Karpas-422 (cell line): ENCODE measurements around the gene PARP16. TPM values are rescaled to one million over a fixed set of nuclear protein-coding genes. Genes with fewer than 3 reads are reported as not detected.

Source experiments
- DNase-seq: peaks from one replicate; pipeline ENCODE4 v3.0.0-alpha.2; 2015
- H2AFZ ChIP-seq: fragments of 200-600 bp; sonication (generic); 2 replicates; pipeline ENCODE4 v1.6.1; 2014; ENCODE audit warnings: antibody characterized with exemption, low read length, mixed read lengths
- H3K27ac ChIP-seq: fragments of 200-600 bp; sonication (generic); 2 replicates; pipeline ENCODE4 v1.5.1; 2014; ENCODE audit warnings: mild to moderate bottlenecking, low read length, moderate library complexity
- H3K27me3 ChIP-seq: fragments of 200-600 bp; sonication (generic); 2 replicates; pipeline ENCODE4 v1.6.1; 2014; ENCODE audit warnings: low read length, mixed read lengths
- H3K36me3 ChIP-seq: fragments of 200-600 bp; sonication (generic); 2 replicates; pipeline ENCODE4 v1.6.1; 2014; ENCODE audit warnings: low read length, mixed read lengths; ENCODE audit not compliant: insufficient read depth
- H3K4me1 ChIP-seq: fragments of 200-600 bp; sonication (generic); 2 replicates; pipeline ENCODE4 v1.6.1; 2014; ENCODE audit warnings: mild to moderate bottlenecking, low read length, mixed read lengths
- H3K4me2 ChIP-seq: fragments of 200-600 bp; sonication (generic); 2 replicates; pipeline ENCODE4 v1.6.1; 2014; ENCODE audit warnings: low read length, low read depth, mild to moderate bottlenecking; ENCODE audit not compliant: poor library complexity, severe bottlenecking
- H3K4me3 ChIP-seq: fragments of 200-600 bp; sonication (generic); 2 replicates; pipeline ENCODE4 v1.5.1; 2014; ENCODE audit warnings: mild to moderate bottlenecking, antibody characterized with exemption, low read length, mixed read lengths
- H3K79me2 ChIP-seq: fragments of 200-600 bp; sonication (generic); 2 replicates; pipeline ENCODE4 v1.6.1; 2014; ENCODE audit warnings: mild to moderate bottlenecking, low read length, mixed read lengths
- H3K9ac ChIP-seq: fragments of 200-600 bp; sonication (generic); 2 replicates; pipeline ENCODE4 v1.6.0; 2014; ENCODE audit warnings: low read length
- H3K9me2 ChIP-seq: fragments of 200-600 bp; sonication (generic), shearing (Covaris generic); replicated peaks from 2 replicates; pipeline ENCODE4 v1.6.0; 2014; ENCODE audit warnings: mild to moderate bottlenecking, low read length, moderate library complexity; ENCODE audit not compliant: insufficient read depth
- H3K9me3 ChIP-seq: fragments of 300-700, 200-600 bp; sonication (generic); 2 replicates; pipeline ENCODE4 v1.6.1; 2014; ENCODE audit warnings: low read length, mixed read lengths
- H4K20me1 ChIP-seq: fragments of 200-600 bp; sonication (generic); 2 replicates; pipeline ENCODE4 v1.6.1; 2014; ENCODE audit warnings: mild to moderate bottlenecking, antibody characterized with exemption, low read length, low read depth; ENCODE audit not compliant: insufficient read depth
- total RNA-seq: library from RNA; depleted of rRNA; stranded (reverse); fragments of >200 nt; shearing (Covaris generic); gene quantifications from 2 replicates; pipeline ENCODE4 v1.2.3, GENCODE V29; 2014; ENCODE audit warnings: low replicate concordance

PARP16 gene
- total RNA-seq, 1 experiment from 2014 or later, result 8.3 TPM

DNA sequence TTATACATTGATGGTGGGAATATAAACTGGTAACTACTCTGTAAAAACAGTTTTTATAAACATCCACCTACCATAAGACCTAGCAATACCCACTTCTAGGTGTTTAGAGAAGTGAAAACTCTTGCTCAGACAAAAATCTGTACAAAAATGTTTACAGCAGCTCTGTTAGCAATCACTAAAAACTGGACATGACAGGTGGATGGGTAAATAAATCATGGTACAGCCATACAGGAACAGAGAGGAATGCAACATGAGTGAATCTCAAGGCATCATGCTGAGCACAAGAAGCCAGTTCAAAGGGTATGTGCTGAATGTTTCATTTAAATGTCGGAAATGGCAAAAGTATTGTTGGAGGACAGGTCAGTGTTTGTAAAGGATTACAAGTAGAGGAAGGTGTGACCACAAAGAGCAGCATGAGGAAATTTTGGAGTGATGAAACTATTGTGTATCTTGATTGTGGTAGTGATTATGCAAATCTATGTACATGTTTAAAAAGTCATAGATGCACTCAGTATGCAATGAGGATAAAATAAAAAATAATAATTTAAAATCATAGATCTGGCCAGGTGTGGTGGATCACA, 6.3 kb upstream of the PARP16 start:
- Histone ChIP-seq H3K9me3 (no peaks in the 10 kb centered on the region), H2AFZ (no peak overlapping the region), H3K79me2 (no peaks in the 10 kb centered on the region), H3K4me2 (no peak overlapping the region), H3K4me1 (peaks cover 22% of the 10 kb centered on the region), H3K27ac (no peak overlapping the region), H3K27me3 (no peaks in the 10 kb centered on the region), H4K20me1 (no peaks in the 10 kb centered on the region), H3K9me2 (no peaks in the 10 kb centered on the region), H3K36me3 (no peaks in the 10 kb centered on the region), H3K4me3 (no peak overlapping the region), H3K9ac (no peak overlapping the region)
- no peak for DNase-seq

DNA sequence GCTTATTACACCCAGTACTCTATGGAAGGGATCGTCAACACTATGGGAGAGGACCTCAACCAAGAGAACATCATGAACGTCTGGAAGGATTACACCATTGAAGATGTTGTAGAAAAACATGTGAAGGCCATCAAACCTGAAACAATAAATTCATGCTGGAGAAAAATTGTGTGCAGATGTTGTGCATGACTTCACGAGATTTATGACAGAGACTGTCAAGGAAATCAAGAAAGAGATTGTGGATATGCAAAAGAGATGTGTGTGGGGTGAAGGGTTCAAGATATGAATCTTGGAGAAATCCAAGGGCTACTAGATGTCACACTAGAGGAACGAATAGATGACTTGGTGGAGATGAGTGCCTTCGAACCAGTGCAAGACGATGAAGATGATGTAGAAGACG, 3.5 kb upstream of the PARP16 start:
- Histone ChIP-seq H2AFZ (no peak overlapping the region), H3K36me3 (no peaks in the 10 kb centered on the region), H3K9me3 (no peaks in the 10 kb centered on the region), H3K79me2 (no peaks in the 10 kb centered on the region), H3K9me2 (no peaks in the 10 kb centered on the region), H3K27me3 (no peaks in the 10 kb centered on the region), H4K20me1 (no peaks in the 10 kb centered on the region), H3K4me1 (peaks cover 20% of the 10 kb centered on the region), H3K4me2 (no peak overlapping the region), H3K9ac (no peak overlapping the region), H3K4me3 (no peak overlapping the region), H3K27ac (no peak overlapping the region)
- DNase-seq, result no peak

DNA sequence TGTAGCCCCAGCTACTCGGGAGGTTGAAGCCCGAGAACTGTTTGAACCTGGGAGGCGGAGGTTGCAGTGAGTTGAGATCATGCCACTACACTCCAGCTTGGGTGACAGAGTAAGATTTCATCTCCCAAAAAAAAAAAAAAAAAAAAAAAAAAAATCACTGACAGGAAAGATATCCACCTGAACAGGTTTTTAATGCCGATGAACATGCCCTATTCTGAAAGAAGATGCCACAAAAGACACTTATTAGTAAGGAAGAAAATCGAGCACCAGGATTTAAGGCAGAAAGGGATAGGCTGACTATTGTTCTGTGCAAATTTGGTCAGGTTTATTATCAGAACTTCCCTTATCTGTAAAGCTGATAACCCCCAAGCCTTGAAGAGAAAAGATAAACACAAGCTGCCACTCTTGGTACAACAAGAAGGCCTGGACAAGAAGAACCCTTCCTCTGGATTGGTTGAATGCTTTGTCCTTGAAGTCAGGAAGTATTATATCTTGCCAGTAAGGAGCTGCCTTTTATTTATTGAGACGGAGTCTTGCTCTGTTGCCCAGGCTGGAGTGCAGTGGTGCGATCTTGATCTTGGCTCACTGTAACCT, 2.7 kb upstream of the PARP16 start:
- Histone ChIP-seq H2AFZ (no peak overlapping the region), H3K27me3 (no peaks in the 10 kb centered on the region), H4K20me1 (no peaks in the 10 kb centered on the region), H3K4me3 (no peak overlapping the region), H3K4me2 (no peak overlapping the region), H3K27ac (no peak overlapping the region), H3K79me2 (no peaks in the 10 kb centered on the region), H3K9ac (no peak overlapping the region), H3K9me2 (no peaks in the 10 kb centered on the region), H3K36me3 (no peaks in the 10 kb centered on the region), H3K4me1 (peaks cover 20% of the 10 kb centered on the region), H3K9me3 (no peaks in the 10 kb centered on the region)
- DNase-seq, result no peak

DNA sequence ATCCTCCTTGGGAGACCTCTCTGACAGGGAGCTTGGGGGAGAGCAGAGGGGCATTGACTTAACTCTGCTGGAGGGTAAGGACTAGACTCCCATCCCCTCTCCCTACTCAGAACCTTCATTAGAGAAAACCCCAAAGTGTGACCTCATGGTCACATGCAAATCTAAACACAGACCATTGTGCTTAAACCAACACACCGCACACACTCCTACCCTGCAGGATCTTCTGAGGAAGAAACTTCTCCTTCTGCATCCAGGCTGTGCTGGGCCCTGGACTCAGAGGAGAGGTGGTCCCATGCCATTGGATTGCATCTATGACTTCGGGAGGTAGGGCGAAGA, 805 bp upstream of the PARP16 start:
- H3K9ac ChIP-seq, result peak overlapping the region; percentile 67

DNA sequence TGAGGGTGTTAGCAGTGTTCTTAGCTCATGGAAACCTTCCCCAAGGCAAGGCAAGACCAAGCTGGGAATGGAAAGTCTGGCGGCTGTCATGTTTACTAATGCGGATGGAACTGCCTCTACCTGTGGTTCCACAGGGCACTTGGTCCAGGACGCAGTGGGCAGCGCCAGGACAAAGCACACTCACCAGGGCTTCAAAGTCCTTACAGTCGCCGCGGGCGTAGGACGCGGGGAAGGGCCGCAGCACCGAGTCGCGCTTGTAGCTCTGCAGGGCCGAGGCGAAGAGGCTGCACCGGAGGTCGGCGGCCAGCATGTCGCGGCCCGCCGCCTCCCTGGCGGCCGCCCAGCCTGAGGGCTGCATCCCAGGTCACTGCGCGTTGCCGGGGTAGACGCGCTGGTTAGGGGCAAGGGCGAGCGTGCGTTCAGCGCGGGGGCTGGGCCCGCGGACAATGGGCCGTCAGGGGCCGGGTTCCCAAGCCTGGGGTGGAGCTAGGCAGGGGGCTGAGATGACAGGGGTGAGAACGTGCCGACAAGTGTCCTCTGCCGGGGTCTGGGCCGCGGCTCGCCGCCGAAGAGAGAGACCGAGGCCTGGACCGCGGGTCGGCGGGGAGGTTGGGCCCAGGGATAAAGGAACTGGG, 497 bp downstream of the PARP16 start:
- Histone ChIP-seq H4K20me1 (0 out of 2 replicates have a peak, but pooled peaks cover under 1% of the 10 kb centered on the region), H3K4me2 (peak overlapping the region; percentile 86), H3K79me2 (no peaks in the 10 kb centered on the region), H2AFZ (peak overlapping the region; percentile 89), H3K27me3 (no peaks in the 10 kb centered on the region), H3K4me3 (peak overlapping the region; percentile 82), H3K9me2 (no peaks in the 10 kb centered on the region), H3K9me3 (no peaks in the 10 kb centered on the region), H3K4me1 (peaks cover 28% of the 10 kb centered on the region), H3K36me3 (no peaks in the 10 kb centered on the region), H3K27ac (no peak overlapping the region), H3K9ac (peak overlapping the region; percentile 85)
- peak; percentile 61 for DNase-seq

More for the DNA sequence above, 805 bp upstream of the PARP16 start:
- H3K4me1 ChIP-seq, result peaks cover 28% of the 10 kb centered on the region
- no peaks in the 10 kb centered on the region for H3K79me2 ChIP-seq
- H2AFZ ChIP-seq, result peak overlapping the region; percentile 38
- H3K27me3 ChIP-seq, result no peaks in the 10 kb centered on the region
- DNase-seq, result no peak
- H4K20me1 ChIP-seq, result no peaks in the 10 kb centered on the region
- no peaks in the 10 kb centered on the region for H3K36me3 ChIP-seq
- H3K9me2 ChIP-seq, result no peaks in the 10 kb centered on the region
- H3K9me3 ChIP-seq, result no peaks in the 10 kb centered on the region
- no peak overlapping the region for H3K27ac ChIP-seq
- H3K4me3 ChIP-seq, result peak overlapping the region; percentile 82
- peak overlapping the region; percentile 86 for H3K4me2 ChIP-seq

DNA sequence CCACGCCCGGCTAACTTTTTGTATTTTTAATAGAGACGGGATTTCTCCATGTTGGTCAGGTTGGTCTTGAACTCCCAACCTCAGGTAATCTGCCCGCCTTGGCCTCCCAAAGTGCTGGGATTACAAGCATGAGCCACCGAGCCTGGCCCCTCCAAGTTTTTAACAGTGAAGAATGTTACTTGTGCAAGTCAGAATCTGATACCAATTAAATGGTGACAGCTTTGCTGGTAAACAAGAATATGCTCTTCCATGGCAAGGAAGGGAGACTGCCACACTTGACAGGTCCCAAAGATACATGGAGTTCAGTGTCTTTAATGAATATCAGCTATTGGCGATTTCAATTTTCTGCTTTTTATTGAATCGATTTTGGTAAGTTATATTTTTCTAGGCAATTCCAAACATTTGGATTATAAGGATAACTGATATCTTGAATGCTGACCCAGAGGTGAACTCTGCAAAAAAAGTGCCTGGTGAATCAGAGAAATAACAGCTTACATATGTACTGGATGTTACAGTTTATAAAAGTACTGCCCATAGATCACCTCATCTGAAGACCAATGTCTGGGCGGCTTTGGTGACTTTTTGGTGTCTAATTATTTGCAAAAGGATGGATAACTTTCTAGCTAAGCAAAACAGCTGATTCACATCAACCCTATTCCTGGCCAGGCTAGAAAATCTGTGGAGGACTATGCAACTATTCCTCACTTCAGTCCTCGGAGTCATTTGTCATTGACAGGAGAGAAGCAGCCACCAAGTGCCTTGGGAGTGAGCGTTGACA, 1.2 kb downstream of the PARP16 start:
- peak overlapping the region; percentile 85 for H3K9ac ChIP-seq
- no peaks in the 10 kb centered on the region for H3K9me3 ChIP-seq
- H3K79me2 ChIP-seq, result no peaks in the 10 kb centered on the region
- no peaks in the 10 kb centered on the region for H3K9me2 ChIP-seq
- peak overlapping the region; percentile 86 for H3K4me2 ChIP-seq
- H3K27ac ChIP-seq, result no peak overlapping the region
- H3K27me3 ChIP-seq, result no peaks in the 10 kb centered on the region
- peak overlapping the region; percentile 82 for H3K4me3 ChIP-seq
- H4K20me1 ChIP-seq, result 0 out of 2 replicates have a peak, but pooled peaks cover 4% of the 10 kb centered on the region
- H3K36me3 ChIP-seq, result no peaks in the 10 kb centered on the region
- H3K4me1 ChIP-seq, result peaks cover 28% of the 10 kb centered on the region
- peak; percentile 47 for DNase-seq
- H2AFZ ChIP-seq, result no peak overlapping the region

DNA sequence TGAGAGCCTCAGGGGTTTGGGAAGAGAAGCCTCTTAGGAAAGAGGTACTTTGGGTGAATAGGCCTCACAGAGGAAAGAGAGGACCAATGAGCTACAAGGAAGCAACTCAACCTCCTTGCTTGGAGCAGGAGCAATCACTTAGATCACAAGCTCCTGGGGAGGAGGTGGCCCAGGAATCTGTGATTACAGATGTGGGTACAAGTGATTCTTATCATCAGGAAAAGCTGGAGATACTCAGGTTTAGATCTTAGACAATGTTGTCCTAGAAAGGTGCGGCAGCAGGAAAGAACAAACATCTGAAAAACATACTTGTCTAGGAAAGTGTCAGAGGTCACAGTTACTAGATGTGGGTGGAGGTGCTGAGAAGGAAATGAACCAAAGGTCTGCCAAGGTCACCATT, 8.2 kb downstream of the PARP16 start:
- Histone ChIP-seq H3K27ac (no peak overlapping the region), H3K79me2 (no peaks in the 10 kb centered on the region), H3K4me3 (no peak overlapping the region)

DNA sequence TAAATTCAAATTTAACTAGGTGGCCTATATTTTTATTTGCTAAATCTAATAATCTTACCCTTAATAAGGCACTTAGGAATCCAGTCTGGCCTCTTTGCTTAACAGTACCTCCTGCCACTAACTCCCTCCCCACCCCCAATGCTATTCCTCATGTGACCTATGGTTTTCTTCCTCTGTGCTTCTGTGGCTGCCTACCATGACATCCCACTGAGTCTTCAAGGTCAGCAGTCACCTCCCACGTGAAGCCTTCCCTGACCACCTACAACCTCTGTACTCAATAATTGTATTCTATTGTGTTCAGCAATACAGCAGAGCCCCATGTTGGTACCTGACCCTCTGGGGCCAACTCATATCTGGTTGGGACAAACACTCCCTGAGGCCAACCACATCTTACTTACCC, 9.7 kb downstream of the PARP16 start:
- Histone ChIP-seq H3K79me2 (no peaks in the 10 kb centered on the region), H3K27ac (no peak overlapping the region), H3K9me3 (no peaks in the 10 kb centered on the region), H3K4me2 (no peak overlapping the region), H3K27me3 (no peaks in the 10 kb centered on the region), H2AFZ (no peak overlapping the region), H4K20me1 (0 out of 2 replicates have a peak, but pooled peaks cover 4% of the 10 kb centered on the region), H3K4me1 (no peaks in the 10 kb centered on the region), H3K4me3 (no peak overlapping the region), H3K36me3 (no peaks in the 10 kb centered on the region), H3K9me2 (no peaks in the 10 kb centered on the region), H3K9ac (no peak overlapping the region)
- DNase-seq, result no peak

More for the DNA sequence above, 8.2 kb downstream of the PARP16 start:
- H3K4me1 ChIP-seq, result peaks cover 1% of the 10 kb centered on the region; the same call in 1 of the 2 replicates
- no peak for DNase-seq
- 0 out of 2 replicates have a peak, but pooled peaks cover 4% of the 10 kb centered on the region for H4K20me1 ChIP-seq
- no peaks in the 10 kb centered on the region for H3K9me2 ChIP-seq
- no peaks in the 10 kb centered on the region for H3K36me3 ChIP-seq
- H2AFZ ChIP-seq, result no peak overlapping the region
- H3K9me3 ChIP-seq, result no peaks in the 10 kb centered on the region
- H3K27me3 ChIP-seq, result no peaks in the 10 kb centered on the region
- no peak overlapping the region for H3K9ac ChIP-seq
- H3K4me2 ChIP-seq, result no peak overlapping the region
